Activated CD4-positive, alpha-beta T cell treated with anti-CD3 and anti-CD28 coated beads, Interleukin-2, amount 10 ng/mL, durations not matched to agents 24 days and 14 days (primary cell): ENCODE results near the gene PCK1. TPM values are rescaled to one million over a fixed set of nuclear protein-coding genes. Genes with fewer than 3 reads are reported as not detected.
A peak's percentile ranks its signal among the peaks of the same experiment; 100 is the strongest.
"Not testable (repeated sequence)": the region's sequence is repeated elsewhere in the genome, so short reads cannot be mapped to it uniquely, and the experiment has no call there.

Experiments used
- DNase-seq: peaks from one replicate; pipeline ENCODE4 v3.0.0; 2022
- H3K27ac Mint-ChIP-seq: one replicate; pipeline ENCODE4 v1.8.0; 2022; ENCODE audit warnings: mild to moderate bottlenecking, mixed read lengths
- H3K27me3 Mint-ChIP-seq: one replicate; pipeline ENCODE4 v1.8.0; 2022; ENCODE audit warnings: mixed read lengths
- H3K36me3 Mint-ChIP-seq: one replicate; pipeline ENCODE4 v1.8.0; 2022; ENCODE audit warnings: low read depth, mild to moderate bottlenecking, mixed read lengths
- H3K4me1 Mint-ChIP-seq: one replicate; pipeline ENCODE4 v1.8.0; 2021; ENCODE audit warnings: mixed read lengths
- H3K4me3 Mint-ChIP-seq: one replicate; pipeline ENCODE4 v1.8.0; 2022; ENCODE audit warnings: mild to moderate bottlenecking, moderate library complexity, mixed read lengths
- H3K9me3 Mint-ChIP-seq: one replicate; pipeline ENCODE4 v1.8.0; 2021; ENCODE audit warnings: mixed read lengths
- intact Hi-C: fragments of 100-400 bp; cut with micrococcal nuclease; formaldehyde crosslinking; loops from one replicate; pipeline ENCODE4 v1.15.1; 2023
- total RNA-seq: library from RNA; stranded (reverse); gene quantifications from 2 replicates; pipeline ENCODE4 v1.2.3, GENCODE V29; 2022

Gene PCK1
- total RNA-seq = not detected in 2 replicates

- no peak within 1 kb of the TSS for H3K27ac Mint-ChIP-seq
- no peaks in the 10 kb centered on the region for H3K4me1 Mint-ChIP-seq
- no peaks in the 10 kb centered on the region for H3K36me3 Mint-ChIP-seq
- H3K9me3 Mint-ChIP-seq = no peaks in the 10 kb centered on the region
- H3K27me3 Mint-ChIP-seq = peaks cover 1% of the 10 kb centered on the region
- DNase-seq = no peak
- intact Hi-C loops = no loop called here
- H3K4me3 Mint-ChIP-seq = no peak within 1 kb of the TSS
Observed at GRCh38 chr20:57560554-57561355, at the start of gene PCK1. Gene PCK1, plus strand, starts transcription at chr20:57561110. Its CDS starts 302 bp downstream, at chr20:57561412.

DNA sequence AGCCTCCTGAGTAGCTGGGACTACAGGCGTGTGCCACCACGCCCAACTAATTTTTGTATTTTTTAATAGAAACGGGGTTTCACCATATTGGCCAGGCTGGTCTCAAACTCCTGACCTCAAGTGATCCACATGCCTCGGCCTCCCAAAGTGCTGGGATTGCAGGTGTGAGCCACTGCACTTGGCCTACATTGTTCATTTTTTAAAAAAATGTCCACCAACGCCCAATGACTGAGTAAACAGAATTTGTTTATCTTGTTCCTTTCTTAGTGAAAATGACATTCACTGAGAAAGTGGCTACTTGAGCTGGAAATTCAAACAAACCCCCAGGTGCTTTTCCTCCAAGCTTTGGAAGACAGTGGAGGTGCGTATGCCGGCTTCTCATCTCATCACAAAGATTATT is 49.2 kb upstream of the PCK1 start:
- H3K4me1 Mint-ChIP-seq, H3K36me3 Mint-ChIP-seq, H3K4me3 Mint-ChIP-seq, H3K9me3 Mint-ChIP-seq, H3K27ac Mint-ChIP-seq, DNase-seq: not testable (repeated sequence)
- intact Hi-C loops = loop anchor here (5.0 kb wide), 1 partner anchor 701 kb away; no protein-coding TSS in a partner anchor
- peaks cover 25% of the 10 kb centered on the region for H3K27me3 Mint-ChIP-seq

DNA sequence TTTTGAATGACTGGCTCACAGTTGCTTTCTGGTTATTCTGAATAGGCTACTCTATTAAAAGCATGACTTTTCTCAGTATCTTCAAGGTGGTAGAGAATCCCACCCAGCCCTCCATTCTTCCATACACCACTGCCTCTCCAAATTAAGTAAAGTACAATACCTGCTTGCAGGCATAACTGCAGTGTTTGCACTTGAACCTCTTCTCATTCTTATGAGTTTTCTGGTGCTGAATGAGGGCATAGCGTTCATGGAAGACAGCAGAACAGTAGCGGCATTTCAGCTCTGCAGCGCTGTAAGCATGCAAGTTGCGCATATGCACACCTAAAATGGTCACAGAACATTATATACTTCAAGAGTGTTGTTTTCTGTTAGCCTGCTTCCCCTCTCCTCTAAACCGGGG is 48.5 kb upstream of the PCK1 start:
- Mint-ChIP-seq H3K27me3 (peaks cover 25% of the 10 kb centered on the region), H3K4me3 (no peak overlapping the region), H3K9me3 (no peaks in the 10 kb centered on the region), H3K36me3 (no peaks in the 10 kb centered on the region), H3K27ac (no peak overlapping the region), H3K4me1 (no peaks in the 10 kb centered on the region)
- DNase-seq = no peak
- intact Hi-C loops = loop anchor here (5.0 kb wide), 1 partner anchor 700 kb away; no protein-coding TSS in a partner anchor

DNA sequence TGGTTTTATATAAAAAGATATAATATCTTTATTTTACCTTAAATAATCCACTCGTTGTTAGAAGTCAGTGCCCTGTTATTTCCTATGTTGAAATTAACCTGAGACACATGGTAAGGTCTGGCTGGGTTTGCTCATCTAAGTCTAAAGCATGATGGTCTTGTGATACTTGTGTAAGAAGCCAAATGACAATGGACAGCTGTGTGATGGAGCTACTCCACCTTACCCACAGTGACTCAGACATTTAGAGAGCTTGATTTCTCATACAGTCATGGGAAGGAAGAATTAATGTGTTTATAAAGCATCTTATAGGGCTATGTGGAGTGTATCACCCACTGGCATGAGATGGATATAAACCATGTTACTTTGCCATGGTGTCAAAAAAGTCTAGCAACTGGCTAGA is 47.7 kb upstream of the PCK1 start:
- peaks cover 22% of the 10 kb centered on the region for H3K27me3 Mint-ChIP-seq
- H3K27ac Mint-ChIP-seq = no peak overlapping the region
- no peaks in the 10 kb centered on the region for H3K36me3 Mint-ChIP-seq
- no peaks in the 10 kb centered on the region for H3K9me3 Mint-ChIP-seq
- intact Hi-C loops = loop anchor here (5.0 kb wide), 1 partner anchor 699 kb away; no protein-coding TSS in a partner anchor
- H3K4me1 Mint-ChIP-seq = no peaks in the 10 kb centered on the region
- H3K4me3 Mint-ChIP-seq = no peak overlapping the region
- no peak for DNase-seq

DNA sequence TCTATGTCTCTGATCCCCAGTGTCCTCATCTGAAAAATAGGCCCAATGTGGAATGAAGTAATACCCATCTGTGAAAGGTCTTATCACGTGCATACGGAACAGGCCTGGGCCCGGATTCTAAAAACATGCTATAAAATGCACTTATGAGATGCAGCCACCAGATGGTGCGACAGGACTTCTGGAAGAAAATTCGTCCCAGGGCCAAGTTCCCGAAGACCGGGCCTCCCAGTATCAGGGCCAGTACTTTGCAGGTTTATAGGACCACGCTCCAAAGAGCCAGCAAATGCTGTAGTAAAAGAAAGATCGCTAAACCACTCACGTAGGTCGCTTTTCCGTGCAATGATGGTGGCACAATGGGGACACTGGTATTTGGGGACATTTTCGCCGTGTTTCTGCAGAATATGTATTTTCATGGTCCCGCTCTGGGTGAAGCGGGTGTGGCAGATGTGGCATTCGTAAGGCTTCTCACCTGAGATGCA is 46.6 kb upstream of the PCK1 start:
- peaks cover 22% of the 10 kb centered on the region for H3K27me3 Mint-ChIP-seq
- peak; percentile 78 for DNase-seq
- H3K9me3 Mint-ChIP-seq = no peaks in the 10 kb centered on the region
- no peak overlapping the region for H3K4me3 Mint-ChIP-seq
- no peaks in the 10 kb centered on the region for H3K36me3 Mint-ChIP-seq
- intact Hi-C loops = loop anchor here (1.0 to 5.0 kb wide), 2 partner anchors 80 to 698 kb away; no protein-coding TSS in a partner anchor
- no peak overlapping the region for H3K27ac Mint-ChIP-seq
- no peaks in the 10 kb centered on the region for H3K4me1 Mint-ChIP-seq

DNA sequence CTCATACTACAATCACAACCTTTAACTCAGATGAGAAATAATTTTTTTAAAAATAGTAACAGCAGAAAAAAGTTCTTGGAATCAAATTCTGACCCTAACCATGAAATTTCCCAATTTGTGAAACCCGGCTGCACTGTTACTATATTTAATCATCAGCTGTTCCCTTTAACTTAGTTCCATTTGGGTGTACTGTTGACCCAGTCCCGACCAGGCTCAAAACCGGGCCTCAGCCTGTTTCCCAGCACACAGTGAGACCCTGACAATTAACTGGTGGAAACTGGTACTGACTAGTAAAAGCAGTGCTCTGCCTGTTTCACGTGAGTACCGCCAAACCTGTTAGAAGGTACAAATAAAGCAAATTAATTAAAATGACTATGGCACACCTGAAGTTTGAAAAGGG is 43.0 kb upstream of the PCK1 start:
- intact Hi-C loops = no loop called here
- H3K27me3 Mint-ChIP-seq = peaks cover 12% of the 10 kb centered on the region
- no peak for DNase-seq
- peaks cover 7% of the 10 kb centered on the region for H3K4me1 Mint-ChIP-seq
- no peak overlapping the region for H3K4me3 Mint-ChIP-seq
- H3K9me3 Mint-ChIP-seq = no peaks in the 10 kb centered on the region
- no peak overlapping the region for H3K27ac Mint-ChIP-seq
- no peaks in the 10 kb centered on the region for H3K36me3 Mint-ChIP-seq

GRCh38 chr20:57522380-57523140 is 38.4 kb upstream of the PCK1 start:
- H3K27ac Mint-ChIP-seq = no peak overlapping the region
- intact Hi-C loops = no loop called here
- no peaks in the 10 kb centered on the region for H3K36me3 Mint-ChIP-seq
- H3K9me3 Mint-ChIP-seq = no peaks in the 10 kb centered on the region
- H3K4me3 Mint-ChIP-seq = no peak overlapping the region
- DNase-seq = no peak
- peaks cover 8% of the 10 kb centered on the region for H3K27me3 Mint-ChIP-seq
- peaks cover 10% of the 10 kb centered on the region for H3K4me1 Mint-ChIP-seq

- Mint-ChIP-seq H3K9me3 (no peaks in the 10 kb centered on the region), H3K27me3 (peaks cover 8% of the 10 kb centered on the region), H3K4me3 (no peak overlapping the region), H3K27ac (no peak overlapping the region), H3K4me1 (peaks cover 10% of the 10 kb centered on the region), H3K36me3 (no peaks in the 10 kb centered on the region)
- DNase-seq = no peak
- intact Hi-C loops = no loop called here
Observed at GRCh38 chr20:57523782-57524181, 37.1 kb upstream of the PCK1 start.

DNA sequence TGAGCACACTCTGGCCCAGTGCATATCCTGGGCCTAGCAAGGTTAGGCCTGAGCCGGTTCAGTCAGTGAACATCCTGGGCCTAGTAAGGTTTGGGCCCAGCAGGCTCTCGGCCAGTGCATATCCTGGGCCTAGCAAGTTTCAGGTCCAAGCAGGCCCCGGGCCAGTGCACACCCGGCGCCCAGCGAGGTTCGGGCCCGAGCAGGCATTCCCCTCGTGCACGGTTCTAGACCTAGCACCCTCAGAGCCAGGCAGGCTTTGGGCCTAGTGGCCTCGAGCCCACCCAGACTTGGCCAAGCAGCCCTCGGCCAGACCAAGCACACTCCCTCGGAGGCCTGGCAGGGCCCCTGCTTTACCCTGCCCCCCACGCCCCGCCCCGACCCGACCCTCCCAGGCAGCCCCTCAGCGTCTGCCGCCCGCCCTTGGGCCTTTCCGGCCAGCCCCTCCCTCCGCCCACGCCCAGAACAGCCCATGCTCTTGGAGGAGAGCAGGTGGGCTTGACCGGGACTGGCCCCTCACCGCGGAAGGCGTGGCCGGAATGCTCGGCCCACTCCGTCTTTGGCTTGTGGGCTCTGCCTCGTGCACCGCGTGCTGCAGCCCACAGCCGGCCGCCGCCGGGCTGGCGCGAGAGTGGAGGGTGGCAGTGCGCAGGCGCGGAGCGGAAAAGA is 36.3 kb upstream of the PCK1 start, which contains the start of gene CTCFL:
Gene CTCFL (minus strand): TSS at position 630 of the 666 bp plus-strand sequence. CDS start 935 bp downstream, outside the sequence.
- Mint-ChIP-seq H3K36me3 (no peaks in the 10 kb centered on the region), H3K4me1 (peaks cover 10% of the 10 kb centered on the region), H3K27ac (no peak within 1 kb of the TSS), H3K4me3 (no peak within 1 kb of the TSS), H3K27me3 (peaks cover 4% of the 10 kb centered on the region), H3K9me3 (no peaks in the 10 kb centered on the region)
- intact Hi-C loops = no loop called here
- DNase-seq = no peak

- intact Hi-C loops = no loop called here
- H3K4me3 Mint-ChIP-seq = no peak overlapping the region
- DNase-seq = no peak
- no peaks in the 10 kb centered on the region for H3K9me3 Mint-ChIP-seq
- peaks cover 7% of the 10 kb centered on the region for H3K27me3 Mint-ChIP-seq
- peaks cover 10% of the 10 kb centered on the region for H3K4me1 Mint-ChIP-seq
- H3K36me3 Mint-ChIP-seq = no peaks in the 10 kb centered on the region
- no peak overlapping the region for H3K27ac Mint-ChIP-seq
Observed at GRCh38 chr20:57525328-57526086, 35.4 kb upstream of the PCK1 start.

- Mint-ChIP-seq H3K27ac (no peak overlapping the region), H3K9me3 (no peaks in the 10 kb centered on the region), H3K36me3 (no peaks in the 10 kb centered on the region), H3K27me3 (peaks cover 6% of the 10 kb centered on the region), H3K4me1 (peaks cover 10% of the 10 kb centered on the region), H3K4me3 (no peak overlapping the region)
- no peak for DNase-seq
- intact Hi-C loops = no loop called here
Observed at GRCh38 chr20:57526087-57526884, 34.6 kb upstream of the PCK1 start.

DNA sequence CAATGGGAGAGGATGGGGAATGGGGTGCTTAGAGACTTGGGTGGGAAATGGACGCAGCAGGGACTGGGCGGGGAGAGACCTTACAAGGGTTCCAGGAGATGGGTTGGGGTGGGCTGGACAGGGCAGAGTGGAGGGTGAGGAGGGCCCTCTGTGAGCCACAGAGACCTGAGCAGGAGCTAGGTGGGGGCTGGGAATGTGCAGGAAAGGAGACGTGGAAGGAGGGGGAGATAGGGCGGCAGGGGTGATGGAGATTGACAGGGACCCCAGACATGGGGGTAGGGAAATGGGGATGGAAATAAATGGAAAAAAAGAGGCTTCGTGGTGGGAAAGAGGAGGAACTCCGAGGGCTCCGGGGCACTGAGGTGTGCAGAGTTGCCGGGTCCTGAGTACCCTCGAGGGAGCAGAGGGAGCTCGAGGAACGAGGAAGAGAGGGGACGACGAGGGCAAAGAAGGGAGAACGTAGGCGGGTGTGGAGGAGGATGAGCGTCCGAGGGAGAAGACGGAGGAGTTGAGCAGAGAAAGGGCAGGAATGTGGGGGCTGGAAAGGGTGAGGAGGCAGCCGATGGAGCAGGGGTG is 33.9 kb upstream of the PCK1 start:
- Mint-ChIP-seq H3K4me1 (peaks cover 10% of the 10 kb centered on the region), H3K27me3 (peaks cover 6% of the 10 kb centered on the region), H3K27ac (no peak overlapping the region), H3K9me3 (no peaks in the 10 kb centered on the region), H3K4me3 (no peak overlapping the region), H3K36me3 (no peaks in the 10 kb centered on the region)
- no peak for DNase-seq
- intact Hi-C loops = no loop called here
